ENCODE measurements around the gene GPR142. TPM values are rescaled to one million over a fixed set of nuclear protein-coding genes. Genes with fewer than 3 reads are reported as not detected.

GPR142 gene
- total and polyA plus RNA-seq, 11 donors: not detected

- H3K9me3 ChIP-seq: no peaks in the 10 kb centered on the region
- ATAC-seq (no peak), DNase-seq (no peak)
- intact Hi-C loops (cut with DNase I): no loop called here
- H3K4me3 ChIP-seq: no peak overlapping the region
- 59 to 73% (median 68%) methylated on average over 4 of the region's 4 CpGs for WGBS, 4 donors
- peaks cover 0 to 5% (median 0%) of the 10 kb centered on the region in 12 donors for H3K4me1 ChIP-seq
- H3K27ac ChIP-seq: no peak overlapping the region
- TF ChIP-seq POLR2A (IDR thresholded peaks at IDR 0.05): no peak
- no peak for TF ChIP-seq CTCF (IDR thresholded peaks at IDR 0.05)
- no peaks in the 10 kb centered on the region for H3K36me3 ChIP-seq
- no peaks in the 10 kb centered on the region for H3K27me3 ChIP-seq
Measured at GRCh38 chr17:74408815-74409214, 41.5 kb downstream of the GPR142 start.

DNA sequence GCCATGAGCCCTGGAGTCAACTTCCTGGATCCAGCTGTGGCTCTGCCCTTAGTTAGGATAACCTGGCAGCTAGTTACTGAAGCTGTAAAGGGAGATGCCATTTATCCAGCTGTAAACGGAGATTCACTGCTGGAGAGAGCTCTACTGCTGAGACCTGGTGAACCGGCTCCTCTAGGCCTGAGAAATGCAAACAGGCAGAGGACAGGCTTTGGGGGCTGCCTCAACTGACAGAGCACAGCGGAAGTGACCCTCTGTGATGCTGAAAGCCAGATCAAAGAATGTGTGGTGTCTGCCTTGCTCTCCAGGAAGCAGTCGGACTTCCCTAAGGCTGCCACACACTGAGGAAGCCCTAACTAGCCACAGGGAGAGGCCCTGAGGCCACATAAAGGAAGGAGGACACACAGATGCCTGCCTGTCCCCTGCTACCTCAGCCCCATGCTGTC, 42.7 kb downstream of the GPR142 start:
- TF ChIP-seq POLR2A (IDR thresholded peaks at IDR 0.05): no peak
- no peak for TF ChIP-seq CTCF (IDR thresholded peaks at IDR 0.05)
- Histone ChIP-seq H3K9me3 (no peaks in the 10 kb centered on the region), H3K27ac (no peak overlapping the region), H3K4me1 (peaks cover 0 to 5% (median 0%) of the 10 kb centered on the region in 12 donors), H3K4me3 (no peak overlapping the region), H3K36me3 (no peaks in the 10 kb centered on the region), H3K27me3 (no peaks in the 10 kb centered on the region)
- 81 to 91% (median 88%) methylated on average over 4 of the region's 4 CpGs for WGBS, 4 donors
- ATAC-seq: no peak
- no peak for DNase-seq
- intact Hi-C loops (cut with DNase I): no loop called here

GRCh38 chr17:74412581-74412980, 45.3 kb downstream of the GPR142 start:
- no peak for ATAC-seq
- TF ChIP-seq CTCF (IDR thresholded peaks at IDR 0.05) (no peak), POLR2A (IDR thresholded peaks at IDR 0.05) (no peak)
- 95 to 97% (median 96%) methylated on average over 8 of the region's 8 CpGs for WGBS, 4 donors

GRCh38 chr17:74413491-74413890, 46.2 kb downstream of the GPR142 start:
- WGBS, 4 donors: 75 to 81% (median 79%) methylated on average over 7 of the region's 7 CpGs
- intact Hi-C loops (cut with DNase I): no loop called here
- Histone ChIP-seq H3K36me3 (no peaks in the 10 kb centered on the region), H3K4me1 (peaks cover 0 to 5% (median 0%) of the 10 kb centered on the region in 12 donors), H3K4me3 (no peak overlapping the region), H3K27me3 (no peaks in the 10 kb centered on the region), H3K27ac (no peak overlapping the region), H3K9me3 (no peaks in the 10 kb centered on the region)
- DNase-seq: no peak
- TF ChIP-seq CTCF (IDR thresholded peaks at IDR 0.05) (no peak), POLR2A (IDR thresholded peaks at IDR 0.05) (no peak)
- ATAC-seq: no peak

More at GRCh38 chr17:74412581-74412980, 45.3 kb downstream of the GPR142 start:
- Histone ChIP-seq H3K36me3 (no peaks in the 10 kb centered on the region), H3K27me3 (no peaks in the 10 kb centered on the region), H3K27ac (no peak overlapping the region), H3K4me1 (peaks cover 0 to 5% (median 0%) of the 10 kb centered on the region in 12 donors), H3K4me3 (no peak overlapping the region), H3K9me3 (no peaks in the 10 kb centered on the region)
- DNase-seq: no peak
- intact Hi-C loops (cut with DNase I): no loop called here

All from heart left ventricle (tissue), 16 donors.